Measurements from ENCODE around the gene EXOSC5.

DNA sequence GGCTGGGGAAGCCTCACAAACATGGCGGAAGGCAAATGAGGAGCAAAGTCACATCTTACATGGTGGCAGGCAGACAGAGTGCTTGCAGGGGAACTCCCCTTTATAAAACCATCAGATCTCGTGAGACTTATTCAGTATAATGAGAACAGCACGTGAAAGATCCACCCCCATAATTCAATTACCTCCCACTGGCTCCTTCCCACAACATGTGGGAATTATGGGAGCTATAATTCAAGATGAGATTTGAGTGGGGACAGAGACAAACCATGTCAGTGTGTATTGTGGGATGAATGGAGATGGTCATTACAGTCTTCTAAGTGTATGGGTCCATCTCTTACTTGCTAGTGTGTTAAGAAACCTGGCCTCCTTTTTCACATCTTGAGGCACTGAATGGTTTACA, 4.9 kb upstream of the EXOSC5 start:
- TF ChIP-seq, protein P1, sequence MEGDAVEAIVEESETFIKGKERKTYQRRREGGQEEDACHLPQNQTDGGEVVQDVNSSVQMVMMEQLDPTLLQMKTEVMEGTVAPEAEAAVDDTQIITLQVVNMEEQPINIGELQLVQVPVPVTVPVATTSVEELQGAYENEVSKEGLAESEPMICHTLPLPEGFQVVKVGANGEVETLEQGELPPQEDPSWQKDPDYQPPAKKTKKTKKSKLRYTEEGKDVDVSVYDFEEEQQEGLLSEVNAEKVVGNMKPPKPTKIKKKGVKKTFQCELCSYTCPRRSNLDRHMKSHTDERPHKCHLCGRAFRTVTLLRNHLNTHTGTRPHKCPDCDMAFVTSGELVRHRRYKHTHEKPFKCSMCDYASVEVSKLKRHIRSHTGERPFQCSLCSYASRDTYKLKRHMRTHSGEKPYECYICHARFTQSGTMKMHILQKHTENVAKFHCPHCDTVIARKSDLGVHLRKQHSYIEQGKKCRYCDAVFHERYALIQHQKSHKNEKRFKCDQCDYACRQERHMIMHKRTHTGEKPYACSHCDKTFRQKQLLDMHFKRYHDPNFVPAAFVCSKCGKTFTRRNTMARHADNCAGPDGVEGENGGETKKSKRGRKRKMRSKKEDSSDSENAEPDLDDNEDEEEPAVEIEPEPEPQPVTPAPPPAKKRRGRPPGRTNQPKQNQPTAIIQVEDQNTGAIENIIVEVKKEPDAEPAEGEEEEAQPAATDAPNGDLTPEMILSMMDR (IDR thresholded peaks at IDR 0.05; ENCODE audit: low read depth, low read length) = no peak
- no peak for TF ChIP-seq MYC (IDR thresholded peaks at IDR 0.05; ENCODE audit: low read depth, low read length)
- TF ChIP-seq POLR2A (IDR thresholded peaks at IDR 0.05; ENCODE audit: extremely low read depth, insufficient read length) = no peak
- TF ChIP-seq, protein P2, sequence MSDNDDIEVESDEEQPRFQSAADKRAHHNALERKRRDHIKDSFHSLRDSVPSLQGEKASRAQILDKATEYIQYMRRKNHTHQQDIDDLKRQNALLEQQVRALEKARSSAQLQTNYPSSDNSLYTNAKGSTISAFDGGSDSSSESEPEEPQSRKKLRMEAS (IDR thresholded peaks at IDR 0.05; ENCODE audit: low read depth, low read length) = no peak
